Tibial nerve (tissue), 4 donors: ENCODE results near the gene EIF1B. TPM values are rescaled to one million over a fixed set of nuclear protein-coding genes. Genes with fewer than 3 reads are reported as not detected.

Experiments used
- DNase-seq, 2 donors: peaks; one replicate each; pipeline ENCODE4 v3.0.0-alpha.2; 2019; ENCODE audit warnings: low spot score in 2 of 2
- H3K27ac ChIP-seq, 4 donors: fragments of 200-600 bp; sonication (generic) in 3 of 4; one replicate each; pipeline ENCODE4 v1.5.1; 2017 to 2019; ENCODE audit warnings: mild to moderate bottlenecking in 1 of 4
- H3K27me3 ChIP-seq, 2 donors: fragments of 200-600 bp; sonication (generic) in 1 of 2; one replicate each; pipeline versions ENCODE4 v1.5.1 to v1.6.0; 2017 to 2019
- H3K36me3 ChIP-seq, 3 donors: fragments of 200-600 bp; sonication (generic); one replicate each; pipeline ENCODE4 v1.5.1; 2018 to 2019
- H3K4me1 ChIP-seq, 4 donors: fragments of 200-600 bp; sonication (generic) in 3 of 4; one replicate each; pipeline ENCODE4 v1.5.1; 2017 to 2019
- H3K4me3 ChIP-seq, 4 donors: fragments of 200-600 bp; sonication (generic) in 3 of 4; one replicate each; pipeline ENCODE4 v1.5.1; 2017 to 2019; ENCODE audit warnings: mild to moderate bottlenecking in 1 of 4, moderate library complexity in 1 of 4
- H3K9me3 ChIP-seq, 4 donors: fragments of 200-600 bp; sonication (generic) in 3 of 4; one replicate each; pipeline ENCODE4 v1.5.1; 2017 to 2019
- CTCF ChIP-seq, 5 experiments: fragments of 200-600 bp in 3 of 5; fragments of 450-650 bp in 2 of 5; sonication (generic) in 3 of 5; IDR thresholded peaks; one replicate each; pipeline ENCODE4 v1.5.1; 2016 to 2019; ENCODE audit warnings: antibody characterized with exemption in 5 of 5, mild to moderate bottlenecking in 3 of 5, moderate library complexity in 2 of 5
- EP300 ChIP-seq, 2 donors: sonication (generic); formaldehyde crosslinking; IDR thresholded peaks; one replicate each; pipeline ENCODE4 v1.6.1; 2017; ENCODE audit warnings: antibody characterized with exemption in 2 of 2, mild to moderate bottlenecking in 1 of 2
- POLR2A ChIP-seq, 2 donors: fragments of 450-650 bp; IDR thresholded peaks; one replicate each; pipeline ENCODE4 v1.6.1; 2017; ENCODE audit warnings: antibody characterized with exemption in 2 of 2, mild to moderate bottlenecking in 2 of 2, moderate library complexity in 2 of 2
- WGBS, 2 donors: methylation state at CpG; one replicate each; pipeline ENCODE4 v1.1.5; 2018; 5-methylcytosine and 5-hydroxymethylcytosine counted together
- total RNA-seq, 4 donors: library from RNA; depleted of rRNA; stranded (reverse); fragments of >200 nt; gene quantifications; one replicate each; pipeline ENCODE4 v1.1.0, GENCODE V29; 2016

EIF1B gene
- total RNA-seq, 4 donors from 2014 or later: 24.0 to 36.9 (median 30.1) TPM

DNA sequence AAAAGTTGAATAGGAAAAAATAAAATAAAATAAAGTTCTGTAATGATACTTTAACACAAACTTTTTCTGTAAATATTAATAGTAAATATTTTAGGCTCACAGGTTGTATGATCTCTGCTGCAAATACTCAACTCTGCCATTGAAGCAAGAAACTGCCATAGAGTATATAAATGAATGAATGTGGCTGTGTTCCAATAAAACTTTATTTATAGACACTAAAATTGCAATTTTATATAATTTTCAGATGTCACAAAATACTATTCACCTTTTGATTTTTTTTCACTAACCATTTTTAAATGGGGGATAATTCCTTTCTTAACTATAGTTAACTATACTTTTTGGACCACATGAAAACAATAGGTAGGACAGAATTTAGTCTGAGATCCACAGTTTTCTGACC lies 16.0 kb downstream of the EIF1B start:
- Histone ChIP-seq H3K4me3 (no peak overlapping the region), H3K4me1 (no peaks in the 10 kb centered on the region), H3K9me3 (no peaks in the 10 kb centered on the region), H3K27me3 (no peaks in the 10 kb centered on the region), H3K36me3 (no peaks in the 10 kb centered on the region), H3K27ac (no peak overlapping the region)
- no peak for TF ChIP-seq POLR2A (IDR thresholded peaks at IDR 0.05)
- DNase-seq: no peak

GRCh38 chr3:40328374-40328773 lies 18.9 kb downstream of the EIF1B start:
- WGBS, 2 donors: 59 to 75% methylated on average over 5 of the region's 5 CpGs
- no peak for DNase-seq

DNA sequence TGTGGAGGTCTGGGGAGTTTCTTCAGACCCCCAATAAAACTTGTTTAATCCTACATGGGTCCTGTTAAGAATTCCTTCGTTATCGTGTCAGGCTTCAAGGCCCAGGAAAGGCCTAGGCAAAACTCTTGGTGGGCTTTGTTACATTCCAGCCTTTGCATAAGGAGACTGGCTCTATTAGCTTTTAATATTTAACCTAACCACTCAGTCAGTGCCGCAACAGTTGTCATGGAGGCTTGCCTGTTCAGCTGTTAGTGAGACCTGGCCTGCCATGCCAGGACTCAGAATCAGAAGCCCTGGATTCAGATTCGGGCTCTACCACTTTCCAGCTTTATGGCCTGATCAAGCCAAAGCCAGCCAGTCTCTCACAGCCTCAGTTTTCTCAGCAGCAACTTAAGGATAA lies 19.6 kb downstream of the EIF1B start:
- no peak overlapping the region for H3K4me3 ChIP-seq
- H3K27me3 ChIP-seq: no peaks in the 10 kb centered on the region
- H3K4me1 ChIP-seq: no peaks in the 10 kb centered on the region
- no peak for TF ChIP-seq CTCF (IDR thresholded peaks at IDR 0.05)
- no peaks in the 10 kb centered on the region for H3K36me3 ChIP-seq
- 75 to 79% methylated on average over 4 of the region's 4 CpGs for WGBS, 2 donors
- DNase-seq: no peak
- no peaks in the 10 kb centered on the region for H3K9me3 ChIP-seq
- no peak overlapping the region for H3K27ac ChIP-seq

More at GRCh38 chr3:40328374-40328773, 18.9 kb downstream of the EIF1B start:
- H3K27me3 ChIP-seq: no peaks in the 10 kb centered on the region
- H3K4me1 ChIP-seq: no peaks in the 10 kb centered on the region
- H3K36me3 ChIP-seq: no peaks in the 10 kb centered on the region
- TF ChIP-seq CTCF (IDR thresholded peaks at IDR 0.05) (no peak), POLR2A (IDR thresholded peaks at IDR 0.05) (no peak), EP300 (IDR thresholded peaks at IDR 0.05) (no peak)
- H3K27ac ChIP-seq: no peak overlapping the region
- no peak overlapping the region for H3K4me3 ChIP-seq
- no peaks in the 10 kb centered on the region for H3K9me3 ChIP-seq

DNA sequence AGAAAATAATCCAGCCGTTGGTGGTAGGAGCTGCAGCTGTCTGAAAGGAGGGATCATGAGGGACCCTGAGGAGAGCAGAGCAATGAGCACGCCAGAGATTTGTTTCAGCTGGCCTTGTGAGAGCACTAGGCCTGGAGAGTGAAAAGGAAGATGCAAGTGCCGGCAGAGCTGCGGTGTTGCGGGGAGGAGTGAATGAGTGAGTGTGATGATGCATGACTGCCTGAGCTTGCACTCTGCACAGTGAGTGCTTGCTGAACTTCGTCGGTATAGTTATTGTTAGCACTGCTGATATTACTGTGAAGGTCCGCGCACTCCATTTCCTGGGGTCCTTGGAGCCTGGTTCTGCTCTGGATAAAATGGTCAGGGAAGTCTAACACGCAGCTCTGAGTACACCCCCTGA lies 23.2 kb downstream of the EIF1B start:
- H3K4me1 ChIP-seq: no peaks in the 10 kb centered on the region
- DNase-seq: no peak
- no peak overlapping the region for H3K27ac ChIP-seq
- TF ChIP-seq CTCF (IDR thresholded peaks at IDR 0.05): no peak
- TF ChIP-seq EP300 (IDR thresholded peaks at IDR 0.05): no peak
- TF ChIP-seq POLR2A (IDR thresholded peaks at IDR 0.05): no peak
- no peaks in the 10 kb centered on the region for H3K9me3 ChIP-seq
- H3K4me3 ChIP-seq: no peak overlapping the region
- no peaks in the 10 kb centered on the region for H3K27me3 ChIP-seq
- 81 to 88% methylated on average over 10 of the region's 10 CpGs for WGBS, 2 donors
- no peaks in the 10 kb centered on the region for H3K36me3 ChIP-seq

DNA sequence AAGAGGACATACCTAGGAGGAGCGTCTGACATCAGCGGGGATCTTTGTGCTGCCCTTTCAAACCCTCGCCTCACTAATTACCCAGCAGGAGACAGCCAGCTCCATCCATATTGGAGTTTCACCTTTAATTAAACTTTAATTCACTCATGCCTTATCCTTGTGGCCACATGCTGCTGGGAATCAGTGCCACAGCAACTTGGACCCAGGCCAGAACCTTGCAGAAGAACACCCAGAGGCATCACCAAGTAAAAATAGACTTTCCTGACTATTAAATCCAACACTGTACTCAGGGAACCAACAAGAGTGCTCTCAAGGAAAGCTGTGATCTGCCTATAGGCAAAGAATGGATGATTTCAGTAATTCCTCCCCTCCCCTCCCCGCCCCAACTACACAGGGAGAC lies 23.9 kb downstream of the EIF1B start:
- Histone ChIP-seq H3K36me3 (no peaks in the 10 kb centered on the region), H3K4me1 (no peaks in the 10 kb centered on the region), H3K27me3 (no peaks in the 10 kb centered on the region), H3K27ac (no peak overlapping the region), H3K4me3 (no peak overlapping the region), H3K9me3 (no peaks in the 10 kb centered on the region)
- no peak for DNase-seq
- 88 to 94% methylated on average over 4 of the region's 4 CpGs for WGBS, 2 donors
- TF ChIP-seq POLR2A (IDR thresholded peaks at IDR 0.05) (no peak), CTCF (IDR thresholded peaks at IDR 0.05) (no peak), EP300 (IDR thresholded peaks at IDR 0.05) (no peak)

- no peaks in the 10 kb centered on the region for H3K4me1 ChIP-seq
- TF ChIP-seq POLR2A (IDR thresholded peaks at IDR 0.05) (no peak), CTCF (IDR thresholded peaks at IDR 0.05) (no peak), EP300 (IDR thresholded peaks at IDR 0.05) (no peak)
- H3K9me3 ChIP-seq: no peaks in the 10 kb centered on the region
- H3K27ac ChIP-seq: no peak overlapping the region
- 79 to 91% methylated on average over 4 of the region's 4 CpGs for WGBS, 2 donors
- H3K27me3 ChIP-seq: no peaks in the 10 kb centered on the region
- H3K36me3 ChIP-seq: no peaks in the 10 kb centered on the region
- DNase-seq: no peak
- H3K4me3 ChIP-seq: no peak overlapping the region
Observed at GRCh38 chr3:40333852-40334251, 24.3 kb downstream of the EIF1B start.
